WTC11 (cell line): Measurements from ENCODE around the gene CTAG1A. TPM values are rescaled to one million over a fixed set of nuclear protein-coding genes. Genes with fewer than 3 reads are reported as not detected.
A peak's percentile ranks its signal among the peaks of the same experiment; 100 is the strongest.
"Not testable (repeated sequence)": the region's sequence is repeated elsewhere in the genome, so short reads cannot be mapped to it uniquely, and the experiment has no call there.

ENCODE experiments used
- ATAC-seq: fragments of 200-7000 bp; cut with Tn5 transposase; 2 replicates; pipeline ENCODE4 v1.10.0; 2021; ENCODE audit warnings: mild to moderate bottlenecking, moderate library complexity
- CTCF ChIA-PET: fragments of 300-600 bp; sonication (Branson Sonifier 250); formaldehyde crosslinking; loops from one replicate; lab custom pipeline; 2021; ENCODE audit warnings: antibody characterized with exemption; lab: Charles Lee
- POLR2A ChIA-PET: fragments of 350-600 bp; sonication (Branson Sonifier 250); formaldehyde crosslinking; loops from one replicate; lab custom pipeline; 2021; ENCODE audit warnings: antibody characterized with exemption; lab: Charles Lee
- DNase-seq: peaks from one replicate; pipeline ENCODE4 v3.0.0; 2021; ENCODE audit warnings: low spot score
- H3K27ac Mint-ChIP-seq: 2 replicates; pipeline ENCODE4 v1.8.0; 2021; ENCODE audit warnings: mixed read lengths
- H3K27me3 Mint-ChIP-seq: 2 replicates; pipeline ENCODE4 v1.8.0; 2021; ENCODE audit warnings: low read depth, mild to moderate bottlenecking, moderate library complexity, mixed read lengths
- H3K36me3 Mint-ChIP-seq: 2 replicates; pipeline ENCODE4 v1.8.0; 2021; ENCODE audit warnings: mixed read lengths
- H3K4me1 Mint-ChIP-seq: 2 replicates; pipeline ENCODE4 v1.8.0; 2022; ENCODE audit warnings: mixed read lengths
- H3K4me3 Mint-ChIP-seq: 2 replicates; pipeline ENCODE4 v1.8.0; 2021; ENCODE audit warnings: mild to moderate bottlenecking, moderate library complexity, mixed read lengths
- H3K9me3 Mint-ChIP-seq: 2 replicates; pipeline ENCODE4 v1.8.0; 2021; ENCODE audit warnings: mixed read lengths
- GABPB1 ChIP-seq: sonication (generic); formaldehyde crosslinking; IDR thresholded peaks from 2 replicates; pipeline ENCODE4 v1.8.1; 2023; ENCODE audit warnings: mild to moderate bottlenecking, missing genetic modification reagents
- NR3C1 ChIP-seq: sonication (generic); formaldehyde crosslinking; conservative IDR thresholded peaks from 2 replicates; pipeline ENCODE4 v1.8.1; 2023; ENCODE audit warnings: low read depth, mild to moderate bottlenecking, missing genetic modification reagents
- ZNF263 ChIP-seq: sonication (generic); formaldehyde crosslinking; IDR thresholded peaks from 2 replicates; pipeline ENCODE4 v1.8.1; 2022; ENCODE audit warnings: low read depth, mild to moderate bottlenecking, moderate library complexity, missing genetic modification reagents
- total RNA-seq: library from RNA; stranded (reverse); gene quantifications from 3 replicates; pipeline ENCODE4 v1.2.3, GENCODE V29; 2021

Gene CTAG1A
- total RNA-seq, 1 experiment from 2014 or later, result not detected

GRCh38 chrX:154605566-154605965 lies 20.6 kb downstream of the CTAG1A start:
- Mint-ChIP-seq H3K27me3 (no peaks in the 10 kb centered on the region; the same call in 1 of the 2 replicates), H3K4me1 (peaks cover 28% of the 10 kb centered on the region), H3K4me3 (no peak overlapping the region), H3K27ac (no peak overlapping the region), H3K36me3 (no peaks in the 10 kb centered on the region), H3K9me3 (no peaks in the 10 kb centered on the region)
- ATAC-seq (no peak), DNase-seq (no peak)
- ChIA-PET CTCF (no interaction called here), POLR2A (no interaction called here)
- no peak for TF ChIP-seq NR3C1

DNA sequence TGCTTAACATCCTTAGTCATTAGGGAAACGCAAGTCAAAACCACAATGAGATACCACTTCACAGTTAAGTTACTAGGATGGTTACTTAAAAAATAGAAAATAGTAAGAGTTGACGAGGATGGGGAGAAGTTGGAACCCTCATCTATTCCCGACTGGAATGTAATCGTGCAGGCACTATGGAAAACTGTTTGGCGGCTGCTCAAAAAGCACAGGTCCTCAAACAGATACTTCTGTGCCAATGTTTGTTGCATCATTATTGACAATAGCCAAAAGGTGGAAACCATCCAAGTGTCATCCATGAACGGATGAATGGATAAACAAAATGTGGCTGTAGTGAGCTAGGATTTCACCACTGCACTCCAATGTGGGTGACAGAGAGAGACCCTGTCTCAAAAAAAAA lies 22.4 kb downstream of the CTAG1A start:
- Mint-ChIP-seq H3K4me3 (no peak overlapping the region), H3K27me3 (no peaks in the 10 kb centered on the region; the same call in 1 of the 2 replicates), H3K36me3 (no peaks in the 10 kb centered on the region), H3K4me1 (peaks cover 28% of the 10 kb centered on the region), H3K9me3 (no peaks in the 10 kb centered on the region), H3K27ac (no peak overlapping the region)
- ChIA-PET POLR2A (no interaction called here), CTCF (no interaction called here)
- DNase-seq (no peak), ATAC-seq (no peak)
- TF ChIP-seq ZNF263 (CRISPR knock-in tag), result no peak
- peak; percentile 88 for TF ChIP-seq GABPB1 (CRISPR knock-in tag)

- ATAC-seq, POLR2A ChIA-PET, H3K9me3 Mint-ChIP-seq, CTCF ChIA-PET, DNase-seq, H3K36me3 Mint-ChIP-seq, H3K27ac Mint-ChIP-seq, H3K27me3 Mint-ChIP-seq, H3K4me3 Mint-ChIP-seq: not testable (repeated sequence)
- peaks cover 28% of the 10 kb centered on the region for H3K4me1 Mint-ChIP-seq
These were observed 23.0 kb downstream of the CTAG1A start for GRCh38 chrX:154607976-154608375.

DNA sequence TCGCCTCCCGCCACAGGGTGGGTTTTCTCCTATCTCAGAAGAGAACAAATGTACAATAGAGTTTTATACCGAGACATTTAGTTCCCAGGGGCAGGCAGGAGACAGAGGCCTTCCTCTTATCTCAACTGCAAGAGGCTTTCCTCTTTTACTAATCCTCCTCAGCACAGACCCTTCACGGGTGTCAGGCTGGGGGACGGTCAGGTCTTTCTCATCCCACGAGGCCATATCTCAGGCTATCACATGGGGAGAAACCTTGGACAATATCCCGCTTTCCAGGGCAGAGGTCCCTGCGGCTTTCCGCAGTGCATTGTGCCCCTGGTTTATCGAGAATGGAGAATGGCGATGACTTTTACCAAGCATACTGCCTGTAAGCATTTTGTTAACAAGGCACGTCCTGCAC lies 23.9 kb downstream of the CTAG1A start:
- CTCF ChIA-PET, H3K27ac Mint-ChIP-seq, H3K9me3 Mint-ChIP-seq, DNase-seq, H3K4me3 Mint-ChIP-seq, H3K36me3 Mint-ChIP-seq, POLR2A ChIA-PET, ATAC-seq, H3K27me3 Mint-ChIP-seq: not testable (repeated sequence)
- peaks cover 28% of the 10 kb centered on the region for H3K4me1 Mint-ChIP-seq

DNA sequence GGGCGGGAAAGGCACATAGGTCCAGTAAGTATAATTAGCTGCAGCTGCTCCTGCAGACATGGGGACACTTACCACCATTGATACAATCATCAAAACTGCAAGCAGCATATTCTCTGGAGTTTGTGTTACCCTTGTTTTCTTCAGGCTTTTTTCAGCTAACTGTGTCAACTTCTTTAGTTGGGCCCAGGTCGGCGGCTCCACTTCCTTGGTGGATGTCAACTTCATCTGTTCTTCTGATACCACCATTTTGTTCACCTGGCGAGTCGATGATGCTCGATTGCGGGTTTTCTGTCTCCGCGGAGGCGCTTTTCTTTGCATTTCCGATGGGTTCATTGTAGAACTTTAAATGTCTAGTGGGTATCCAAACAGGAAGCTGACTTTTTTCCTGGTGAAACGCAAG lies 26.2 kb downstream of the CTAG1A start:
- POLR2A ChIA-PET, H3K27ac Mint-ChIP-seq, CTCF ChIA-PET, H3K27me3 Mint-ChIP-seq, H3K4me3 Mint-ChIP-seq, H3K36me3 Mint-ChIP-seq, ATAC-seq, H3K9me3 Mint-ChIP-seq, DNase-seq: not testable (repeated sequence)
- H3K4me1 Mint-ChIP-seq, result peaks cover 24% of the 10 kb centered on the region

GRCh38 chrX:154613586-154613985 lies 28.7 kb downstream of the CTAG1A start:
- ATAC-seq, result peak; percentile 41
- CTCF ChIA-PET, result not testable (repeated sequence)

GRCh38 chrX:154619182-154619581 lies 34.2 kb downstream of the CTAG1A start, which contains the start of gene CTAG1B:
Gene CTAG1B (minus strand): TSS chrX:154619282. CDS start chrX:154619218, 64 bp downstream.
- H3K4me3 Mint-ChIP-seq, H3K27me3 Mint-ChIP-seq, H3K9me3 Mint-ChIP-seq, H3K36me3 Mint-ChIP-seq, POLR2A ChIA-PET, H3K27ac Mint-ChIP-seq, H3K4me1 Mint-ChIP-seq, DNase-seq, CTCF ChIA-PET, ATAC-seq: not testable (repeated sequence)

More at GRCh38 chrX:154613586-154613985, 28.7 kb downstream of the CTAG1A start:
- H3K27me3 Mint-ChIP-seq, DNase-seq, POLR2A ChIA-PET, H3K4me3 Mint-ChIP-seq, H3K9me3 Mint-ChIP-seq, H3K36me3 Mint-ChIP-seq, H3K27ac Mint-ChIP-seq: not testable (repeated sequence)
- peaks cover 12% of the 10 kb centered on the region for H3K4me1 Mint-ChIP-seq

GRCh38 chrX:154620767-154621414 lies 36.0 kb downstream of the CTAG1A start:
- H3K9me3 Mint-ChIP-seq, H3K27me3 Mint-ChIP-seq, H3K36me3 Mint-ChIP-seq, DNase-seq, H3K4me1 Mint-ChIP-seq, H3K27ac Mint-ChIP-seq, CTCF ChIA-PET, H3K4me3 Mint-ChIP-seq, POLR2A ChIA-PET: not testable (repeated sequence)
- ATAC-seq, result peak; percentile 67

- H3K9me3 Mint-ChIP-seq, DNase-seq, CTCF ChIA-PET, H3K36me3 Mint-ChIP-seq, POLR2A ChIA-PET, H3K27ac Mint-ChIP-seq, H3K27me3 Mint-ChIP-seq, H3K4me1 Mint-ChIP-seq, H3K4me3 Mint-ChIP-seq: not testable (repeated sequence)
- peak; percentile 90 for ATAC-seq
These were observed 44.0 kb downstream of the CTAG1A start for GRCh38 chrX:154628960-154629359.

- CTCF ChIA-PET, ATAC-seq, H3K4me1 Mint-ChIP-seq, H3K9me3 Mint-ChIP-seq, POLR2A ChIA-PET, H3K27ac Mint-ChIP-seq, H3K36me3 Mint-ChIP-seq, DNase-seq, H3K27me3 Mint-ChIP-seq, H3K4me3 Mint-ChIP-seq: not testable (repeated sequence)
These were observed 46.0 kb downstream of the CTAG1A start for GRCh38 chrX:154630949-154631348.

- H3K36me3 Mint-ChIP-seq, H3K9me3 Mint-ChIP-seq, H3K27me3 Mint-ChIP-seq, DNase-seq, CTCF ChIA-PET, H3K4me1 Mint-ChIP-seq, H3K27ac Mint-ChIP-seq, H3K4me3 Mint-ChIP-seq, POLR2A ChIA-PET: not testable (repeated sequence)
- ATAC-seq, result peak; percentile 57
These were observed 48.7 kb downstream of the CTAG1A start for GRCh38 chrX:154633661-154634060.
